NCI-H69 (cell line): ENCODE measurements around the gene STIL.

Source experiments
- DNase-seq: peaks from one replicate; lab custom pipeline; 2025; lab: John Stamatoyannopoulos, UW

STIL gene

GRCh38 chr1:47235241-47235681, 78.7 kb downstream of the STIL start:
- DNase-seq, result no peak

- DNase-seq, result no peak
Observed at GRCh38 chr1:47233186-47233585, 80.8 kb downstream of the STIL start.

GRCh38 chr1:47232187-47232874, 81.6 kb downstream of the STIL start, which contains the start of gene TAL1:
TAL1 (minus strand) TSS chr1:47232225; CDS start chr1:47225888, 6,337 bp downstream.
- no peak for DNase-seq

GRCh38 chr1:47231301-47232186, 82.4 kb downstream of the STIL start:
- DNase-seq, result no peak

- no peak for DNase-seq
Observed at GRCh38 chr1:47230692-47231300, 83.2 kb downstream of the STIL start.

- no peak for DNase-seq
Observed at GRCh38 chr1:47229886-47230691, 83.9 kb downstream of the STIL start.

- no peak for DNase-seq
Observed at GRCh38 chr1:47229031-47229885, 84.7 kb downstream of the STIL start.

- DNase-seq, result no peak
Observed at GRCh38 chr1:47228644-47229030, 85.3 kb downstream of the STIL start.

GRCh38 chr1:47227341-47228232, 86.4 kb downstream of the STIL start:
- no peak for DNase-seq

- DNase-seq, result no peak
Observed at GRCh38 chr1:47226839-47227215, 87.1 kb downstream of the STIL start.

GRCh38 chr1:47226121-47226838, 87.7 kb downstream of the STIL start:
- peak; percentile 13 for DNase-seq

- DNase-seq, result peak; percentile 31
Observed at GRCh38 chr1:47225430-47226100, 88.4 kb downstream of the STIL start.

- no peak for DNase-seq
Observed at GRCh38 chr1:47224676-47225399, 89.1 kb downstream of the STIL start.

- no peak for DNase-seq
Observed at GRCh38 chr1:47223921-47224675, 89.8 kb downstream of the STIL start.

GRCh38 chr1:47223174-47223920, 90.6 kb downstream of the STIL start:
- DNase-seq, result no peak

GRCh38 chr1:47222476-47222875, 91.5 kb downstream of the STIL start:
- no peak for DNase-seq
